A673 (cell line): ENCODE measurements around the gene DMD. TPM values are rescaled to one million over a fixed set of nuclear protein-coding genes. Genes with fewer than 3 reads are reported as not detected.

ENCODE experiments used
- BruUV-seq: library from RNA; stranded (reverse); fragments of 400-500 nt; replicated peaks from 2 replicates; lab custom pipeline; 2021; lab: Mats Ljungman, UMichigan
- CTCF ChIA-PET: fragments of 300-600 bp; sonication (Branson Sonifier 250); formaldehyde crosslinking; loops from one replicate; lab custom pipeline; 2022; ENCODE audit warnings: antibody characterized with exemption; lab: Charles Lee
- POLR2A ChIA-PET: fragments of 300-600 bp; sonication (Branson Sonifier 250); formaldehyde crosslinking; loops from one replicate; lab custom pipeline; 2022; ENCODE audit warnings: antibody characterized with exemption; ENCODE audit not compliant: low non-redundant PET; lab: Charles Lee
- DNase-seq: peaks from one replicate; pipeline ENCODE4 v3.0.0-alpha.2; 2015; ENCODE audit warnings: low spot score
- H3K27ac ChIP-seq: fragments of 200-600 bp; sonication (generic); 2 replicates; pipeline ENCODE4 v1.5.1; 2016; ENCODE audit warnings: mixed run types, low read depth, mild to moderate bottlenecking, mixed read lengths, antibody characterized with exemption, low read length; ENCODE audit not compliant: poor library complexity, severe bottlenecking
- H3K27me3 ChIP-seq: fragments of 200-600 bp; sonication (generic); replicated peaks from 2 replicates; pipeline ENCODE4 v1.6.1; 2017; ENCODE audit warnings: mixed run types, low read depth, mild to moderate bottlenecking, mixed read lengths, antibody characterized with exemption, low read length; ENCODE audit not compliant: insufficient read depth, poor library complexity
- H3K36me3 ChIP-seq: fragments of 200-600 bp; sonication (generic); 2 replicates; pipeline ENCODE4 v1.6.1; 2016; ENCODE audit warnings: mixed run types, mild to moderate bottlenecking, mixed read lengths, antibody characterized with exemption, low read length; ENCODE audit not compliant: insufficient read depth, poor library complexity, severe bottlenecking
- H3K4me1 ChIP-seq: fragments of 200-600 bp; sonication (generic); 2 replicates; pipeline ENCODE4 v1.6.1; 2017; ENCODE audit warnings: mixed run types, mild to moderate bottlenecking, mixed read lengths, antibody characterized with exemption, low read length; ENCODE audit not compliant: insufficient read depth, poor library complexity, severe bottlenecking
- H3K4me3 ChIP-seq: fragments of 200-600 bp; sonication (generic); 2 replicates; pipeline ENCODE4 v1.5.1; 2016; ENCODE audit warnings: low read depth, mixed run types, mild to moderate bottlenecking, mixed read lengths, low read length; ENCODE audit not compliant: poor library complexity, severe bottlenecking
- H3K9me3 ChIP-seq: fragments of 200-600 bp; sonication (generic); 2 replicates; pipeline ENCODE4 v1.6.1; 2016; ENCODE audit warnings: mixed run types, low read depth, mild to moderate bottlenecking, mixed read lengths, antibody characterized with exemption, low read length; ENCODE audit not compliant: poor library complexity, severe bottlenecking
- CTCF ChIP-seq: fragments of 300-800, 200-600 bp; sonication (generic); conservative IDR thresholded peaks from 2 replicates; pipeline ENCODE4 v1.5.1; 2017; ENCODE audit warnings: low read depth, mild to moderate bottlenecking, antibody characterized with exemption, low read length, moderate library complexity, mixed read lengths
- EZH2 ChIP-seq: fragments of 200-600 bp; sonication (generic); IDR thresholded peaks from 2 replicates; pipeline ENCODE4 v1.6.1; 2017; ENCODE audit warnings: borderline replicate concordance, low read depth, mild to moderate bottlenecking, mixed read lengths, antibody characterized with exemption, low read length; ENCODE audit not compliant: poor library complexity, severe bottlenecking
- intact Hi-C: fragments of 100-400 bp; cut with micrococcal nuclease; formaldehyde crosslinking; loops from one replicate; pipeline ENCODE4 v1.10.0; 2022; ENCODE audit not compliant: unreplicated experiment
- total RNA-seq: library from RNA; stranded (reverse); gene quantifications from 2 replicates; pipeline ENCODE4 v1.2.3, GENCODE V29; 2021

Gene DMD
- total RNA-seq, 1 experiment from 2014 or later = 5.4 TPM

GRCh38 chrX:31661280-31661810 is 1550.0 kb downstream of the DMD start:
- ChIA-PET CTCF (no interaction called here), POLR2A (no interaction called here)

GRCh38 chrX:31658360-31658759 is 1553.0 kb downstream of the DMD start:
- BruUV-seq = no TSS peak
- peak; percentile 55 for DNase-seq
- POLR2A ChIA-PET = no interaction called here
- TF ChIP-seq EZH2 (no peak), CTCF (peak; percentile 66)
- Histone ChIP-seq H3K9me3 (no peaks in the 10 kb centered on the region), H3K27ac (no peak overlapping the region), H3K36me3 (no peaks in the 10 kb centered on the region), H3K4me3 (no peak overlapping the region), H3K4me1 (no peaks in the 10 kb centered on the region), H3K27me3 (peaks cover 15% of the 10 kb centered on the region)
- intact Hi-C loops = loop anchor here (1.0 to 10.0 kb wide), 6 partner anchors 236 to 686 kb away; no protein-coding TSS in a partner anchor
- CTCF ChIA-PET = no interaction called here

More at GRCh38 chrX:31661280-31661810, 1550.0 kb downstream of the DMD start:
- no peak overlapping the region for H3K4me3 ChIP-seq
- no TSS peak for BruUV-seq
- H3K27ac ChIP-seq = no peak overlapping the region
- intact Hi-C loops = no loop called here
- peaks cover 15% of the 10 kb centered on the region for H3K27me3 ChIP-seq
- no peak for TF ChIP-seq CTCF
- no peak for TF ChIP-seq EZH2
- H3K9me3 ChIP-seq = no peaks in the 10 kb centered on the region
- H3K4me1 ChIP-seq = no peaks in the 10 kb centered on the region
- no peak for DNase-seq
- no peaks in the 10 kb centered on the region for H3K36me3 ChIP-seq

GRCh38 chrX:31656013-31656412 is 1555.3 kb downstream of the DMD start:
- CTCF ChIA-PET = no interaction called here
- DNase-seq = no peak

More at GRCh38 chrX:31656013-31656412, 1555.3 kb downstream of the DMD start:
- Histone ChIP-seq H3K4me1 (no peaks in the 10 kb centered on the region), H3K27me3 (peaks cover 4% of the 10 kb centered on the region), H3K27ac (no peak overlapping the region), H3K9me3 (no peaks in the 10 kb centered on the region), H3K4me3 (no peak overlapping the region), H3K36me3 (no peaks in the 10 kb centered on the region)
- POLR2A ChIA-PET = no interaction called here
- BruUV-seq = no TSS peak
- intact Hi-C loops = loop anchor here (5.0 to 10.0 kb wide), 5 partner anchors 234 to 684 kb away; no protein-coding TSS in a partner anchor
- TF ChIP-seq EZH2 = no peak
- no peak for TF ChIP-seq CTCF
